ENCODE measurements around the gene OR2T8.

The OR2T8 gene, protein sequence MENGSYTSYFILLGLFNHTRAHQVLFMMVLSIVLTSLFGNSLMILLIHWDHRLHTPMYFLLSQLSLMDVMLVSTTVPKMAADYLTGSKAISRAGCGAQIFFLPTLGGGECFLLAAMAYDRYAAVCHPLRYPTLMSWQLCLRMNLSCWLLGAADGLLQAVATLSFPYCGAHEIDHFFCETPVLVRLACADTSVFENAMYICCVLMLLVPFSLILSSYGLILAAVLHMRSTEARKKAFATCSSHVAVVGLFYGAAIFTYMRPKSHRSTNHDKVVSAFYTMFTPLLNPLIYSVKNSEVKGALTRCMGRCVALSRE

DNA sequence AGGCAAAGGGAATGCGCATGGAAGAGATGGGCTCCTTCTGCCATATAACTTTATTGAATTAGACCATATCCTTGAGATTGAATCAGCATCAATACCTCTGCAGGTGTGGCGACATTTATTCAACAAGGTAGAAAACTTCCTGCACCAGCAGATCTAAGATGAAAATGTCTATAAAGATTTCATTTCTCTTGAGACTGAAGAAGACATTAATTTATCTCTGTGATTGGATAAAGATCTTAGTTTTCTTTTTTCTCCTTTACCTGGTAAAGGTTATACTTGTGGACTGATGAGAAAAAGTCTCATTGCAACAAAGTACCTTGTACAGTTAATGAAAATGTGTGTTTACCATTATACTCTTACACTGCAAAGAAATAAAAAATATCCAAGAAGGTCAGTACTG, at the start of gene OR2T8:
TSS of gene OR2T8 (plus strand) at position 301 of the 400 bp plus-strand sequence. CDS start 766 bp downstream, outside the sequence.
- no peak for DNase-seq

GRCh38 chr1:247883346-247883745, 36.7 kb upstream of the OR2T8 start:
- DNase-seq = no peak

GRCh38 chr1:247884797-247885413, 35.1 kb upstream of the OR2T8 start:
- no peak for DNase-seq

- no peak for DNase-seq
Measured at GRCh38 chr1:247895163-247895637, 24.9 kb upstream of the OR2T8 start, which contains the start of gene OR2W3. Gene OR2W3, plus strand, starts transcription at chr1:247895587. Its CDS starts 0 bp downstream, at chr1:247895587.

- no peak for DNase-seq
Measured at GRCh38 chr1:247895976-247896375, 24.1 kb upstream of the OR2T8 start.

GRCh38 chr1:247904122-247904521, 15.9 kb upstream of the OR2T8 start:
- DNase-seq = no peak

GRCh38 chr1:247905181-247905580, 14.9 kb upstream of the OR2T8 start:
- no peak for DNase-seq

GRCh38 chr1:247905910-247906503, 14.0 kb upstream of the OR2T8 start:
- DNase-seq = no peak

- no peak for DNase-seq
Measured at GRCh38 chr1:247906504-247907047, 13.5 kb upstream of the OR2T8 start.

- no peak for DNase-seq
Measured at GRCh38 chr1:247908766-247909165, 11.3 kb upstream of the OR2T8 start.

DNA sequence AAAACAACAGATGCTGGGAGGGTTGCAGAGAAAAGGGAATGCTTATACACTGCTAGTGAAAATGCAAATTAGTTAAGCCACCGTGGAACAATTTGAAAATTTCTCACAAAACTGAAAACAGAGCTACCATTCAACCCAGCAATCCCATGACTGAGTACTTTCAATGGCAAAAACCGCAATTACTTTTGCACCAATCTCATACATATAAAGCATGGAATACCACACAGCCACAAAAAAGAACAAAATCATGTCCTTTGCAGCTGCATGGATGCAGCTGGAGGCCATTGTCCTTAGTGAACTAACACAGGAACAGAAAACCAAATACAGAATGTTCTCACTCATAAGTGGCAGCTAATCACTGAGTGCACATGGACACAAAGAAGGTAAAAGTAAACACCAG, 6.3 kb upstream of the OR2T8 start:
- DNase-seq = no peak

- DNase-seq = no peak
Measured at GRCh38 chr1:247914941-247915662, 5.0 kb upstream of the OR2T8 start.

- DNase-seq = no peak
Measured at GRCh38 chr1:247923941-247924340, 3.9 kb downstream of the OR2T8 start.

DNA sequence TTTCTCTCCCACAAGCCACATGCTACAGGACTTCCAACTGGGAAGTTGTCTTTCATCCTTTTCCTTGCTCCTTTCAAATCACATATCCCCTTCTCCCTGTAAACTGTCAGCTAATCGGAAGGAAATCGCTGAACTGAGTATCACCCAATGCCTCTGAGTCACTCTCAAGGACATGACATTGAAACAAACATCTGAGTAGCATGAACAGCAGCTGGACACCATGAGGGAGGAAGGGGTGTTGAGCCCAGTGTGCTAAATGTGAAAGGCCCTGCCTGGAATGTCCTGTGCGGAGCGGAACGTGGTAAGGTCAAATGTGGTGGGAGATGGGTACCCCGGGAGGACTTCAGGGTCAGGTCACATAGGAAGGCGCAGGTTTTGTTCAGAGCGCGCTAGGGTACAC, 4.8 kb downstream of the OR2T8 start, which contains the start of gene OR2AJ1:
TSS of gene OR2AJ1 (plus strand) at position 22 of the 400 bp plus-strand sequence. CDS start 8,880 bp downstream, outside the sequence.
- peak; percentile 21 for DNase-seq

DNA sequence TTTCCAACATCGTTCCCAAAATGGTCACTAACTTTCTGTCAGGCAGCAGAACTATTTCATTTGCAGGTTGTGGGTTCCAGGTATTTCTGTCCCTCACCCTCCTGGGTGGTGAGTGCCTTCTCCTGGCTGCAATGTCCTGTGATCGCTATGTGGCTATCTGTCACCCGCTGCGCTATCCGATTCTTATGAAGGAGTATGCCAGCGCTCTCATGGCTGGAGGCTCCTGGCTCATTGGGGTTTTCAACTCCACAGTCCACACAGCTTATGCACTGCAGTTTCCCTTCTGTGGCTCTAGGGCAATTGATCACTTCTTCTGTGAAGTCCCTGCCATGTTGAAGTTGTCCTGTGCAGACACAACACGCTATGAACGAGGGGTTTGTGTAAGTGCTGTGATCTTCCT, 13.9 kb downstream of the OR2T8 start:
- no peak for DNase-seq

GRCh38 chr1:247935781-247936180, 15.7 kb downstream of the OR2T8 start:
- no peak for DNase-seq

DNA sequence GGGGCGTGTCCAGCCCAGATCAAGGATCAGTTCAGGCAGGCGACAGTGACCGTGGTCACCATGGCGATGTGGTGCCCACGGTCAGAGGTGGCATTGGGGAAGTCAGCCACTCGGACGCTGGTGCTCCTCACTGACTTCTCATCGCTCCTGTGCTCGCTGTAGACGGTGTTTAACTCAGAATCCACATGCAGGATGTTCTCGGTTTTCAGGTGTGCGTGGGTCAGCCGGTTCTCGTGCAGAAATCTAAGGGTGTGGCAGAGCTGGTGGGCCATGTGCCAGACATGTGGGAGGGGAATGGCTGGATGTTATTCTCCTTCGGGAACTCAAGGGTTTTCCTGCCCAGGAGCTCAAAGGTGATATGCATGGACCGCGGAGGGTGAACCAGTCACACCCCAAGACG, 16.4 kb downstream of the OR2T8 start:
- DNase-seq = no peak

GRCh38 chr1:247936965-247937734, 17.1 kb downstream of the OR2T8 start:
- peak; percentile 97 for DNase-seq

- DNase-seq = no peak
Measured at GRCh38 chr1:247942624-247943023, 22.6 kb downstream of the OR2T8 start.

DNA sequence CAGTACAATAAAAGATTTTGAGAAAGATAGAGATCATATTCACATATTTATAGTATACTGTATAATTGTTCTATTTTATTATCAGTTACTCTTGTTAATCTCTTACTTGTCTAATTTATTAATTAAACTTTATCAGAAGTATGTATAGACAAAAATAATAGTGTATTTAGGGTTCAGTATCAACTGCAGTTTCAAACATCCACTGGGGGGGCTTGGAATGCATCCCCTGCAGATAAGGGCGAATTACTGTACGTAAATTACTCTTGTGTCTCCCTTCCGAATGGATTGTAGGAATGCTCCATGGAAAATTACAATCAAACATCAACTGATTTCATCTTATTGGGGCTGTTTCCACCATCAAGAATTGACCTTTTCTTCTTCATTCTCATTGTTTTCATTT, 28.5 kb downstream of the OR2T8 start, which contains the start of gene OR2L8:
TSS of gene OR2L8 (plus strand) at position 301 of the 400 bp plus-strand sequence. CDS start at position 301, 0 bp downstream.
- DNase-seq = no peak

- DNase-seq = no peak
Measured at GRCh38 chr1:247953408-247953807, 33.4 kb downstream of the OR2T8 start.

DNA sequence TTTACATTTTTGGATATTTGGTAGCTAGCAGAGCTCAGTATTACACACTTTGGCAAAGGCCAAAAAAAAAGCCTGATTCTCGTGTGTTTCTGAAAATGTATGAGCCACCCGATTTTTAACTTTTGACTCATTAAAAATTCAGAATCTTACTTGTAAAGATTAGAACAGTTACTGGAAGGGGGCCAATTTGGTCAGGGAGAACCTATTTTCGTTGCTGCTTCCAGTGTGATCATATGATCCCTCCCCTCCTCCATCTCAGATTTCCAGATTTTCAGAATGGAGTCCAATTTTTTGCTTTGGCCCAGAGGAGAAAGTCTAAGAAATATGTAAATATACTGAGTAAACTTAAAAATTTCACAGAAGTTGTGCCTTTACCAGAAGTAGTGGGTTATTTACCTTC, 41.7 kb downstream of the OR2T8 start:
- DNase-seq = no peak
